ENCODE data around the gene PLEKHA8.

GRCh38 chr7:30040938-30041337, 12.7 kb downstream of the PLEKHA8 start:
- TF ChIP-seq EZH2 (IDR thresholded peaks at IDR 0.05; ENCODE audit: insufficient read depth, poor library complexity, severe bottlenecking), result no peak
- TF ChIP-seq EZH2phosphoT487 (IDR thresholded peaks at IDR 0.05; ENCODE audit: insufficient read depth, low read depth), result no peak
